ENCODE results near the gene MT3. TPM values are rescaled to one million over a fixed set of nuclear protein-coding genes. Genes with fewer than 3 reads are reported as not detected.

The MT3 gene
- total RNA-seq, 1 donor from 2014 or later: 12.8 TPM

Other genes starting within 250 kb of the MT3 start
- gene AMFR, start 164.0 kb upstream of the MT3 start, total RNA-seq: 126 TPM
- 175 TPM for gene NUDT21, start 138.2 kb upstream of the MT3 start, total RNA-seq
- 27.0 TPM for gene OGFOD1, start 138.0 kb upstream of the MT3 start, total RNA-seq
- gene BBS2, start 69.5 kb upstream of the MT3 start, total RNA-seq: 107 TPM
- gene MT4, start 24.5 kb upstream of the MT3 start, total RNA-seq: not detected
- gene MT2A, start 19.1 kb downstream of the MT3 start, total RNA-seq: 4.2 TPM
- gene MT1E, start 36.3 kb downstream of the MT3 start, total RNA-seq: 5.4 TPM
- gene MT1M, start 43.1 kb downstream of the MT3 start, total RNA-seq: 0.74 TPM
- not detected for gene MT1A, start 49.1 kb downstream of the MT3 start, total RNA-seq
- gene MT1B, start 62.4 kb downstream of the MT3 start, total RNA-seq: not detected
- 2.0 TPM for gene MT1F, start 68.4 kb downstream of the MT3 start, total RNA-seq
- 0.74 TPM for gene MT1G, start 78.5 kb downstream of the MT3 start, total RNA-seq
- not detected for gene MT1H, start 80.3 kb downstream of the MT3 start, total RNA-seq
- gene MT1X, start 92.9 kb downstream of the MT3 start, total RNA-seq: 9.6 TPM
- 142 TPM for gene NUP93, start 140.6 kb downstream of the MT3 start, total RNA-seq

Data from temporal lobe (tissue), 1 donor.